Measurements from ENCODE around the gene DUSP14.

Gene DUSP14

GRCh38 chr17:37518826-37519225 is 29.1 kb downstream of the DUSP14 start:
- no peak for DNase-seq

GRCh38 chr17:37519251-37519985 is 29.7 kb downstream of the DUSP14 start:
- no peak for DNase-seq

- DNase-seq, result no peak
Measured at GRCh38 chr17:37520174-37520573, 30.5 kb downstream of the DUSP14 start.

- DNase-seq, result no peak
Measured at GRCh38 chr17:37521821-37522220, 32.1 kb downstream of the DUSP14 start.

- DNase-seq, result no peak
Measured at GRCh38 chr17:37523715-37524219, 34.1 kb downstream of the DUSP14 start.

- no peak for DNase-seq
Measured at GRCh38 chr17:37527249-37527851, 37.7 kb downstream of the DUSP14 start.

GRCh38 chr17:37530420-37530819 is 40.7 kb downstream of the DUSP14 start:
- DNase-seq, result no peak

- no peak for DNase-seq
Measured at GRCh38 chr17:37532756-37533155, 43.1 kb downstream of the DUSP14 start.

GRCh38 chr17:37535906-37536305 is 46.2 kb downstream of the DUSP14 start:
- no peak for DNase-seq

- DNase-seq, result no peak
Measured at GRCh38 chr17:37538981-37539659, 49.4 kb downstream of the DUSP14 start.

- DNase-seq, result no peak
Measured at GRCh38 chr17:37541880-37542660, 52.4 kb downstream of the DUSP14 start.

- DNase-seq, result no peak
Measured at GRCh38 chr17:37543637-37544052, 54.0 kb downstream of the DUSP14 start.

GRCh38 chr17:37545486-37545885 is 55.8 kb downstream of the DUSP14 start:
- DNase-seq, result no peak

GRCh38 chr17:37546302-37546701 is 56.6 kb downstream of the DUSP14 start:
- no peak for DNase-seq

- DNase-seq, result no peak
Measured at GRCh38 chr17:37547986-37548385, 58.3 kb downstream of the DUSP14 start.

GRCh38 chr17:37551788-37552187 is 62.1 kb downstream of the DUSP14 start:
- no peak for DNase-seq

GRCh38 chr17:37553401-37553966 is 63.8 kb downstream of the DUSP14 start:
- no peak for DNase-seq

GRCh38 chr17:37555386-37555785 is 65.7 kb downstream of the DUSP14 start:
- DNase-seq, result no peak

- no peak for DNase-seq
Measured at GRCh38 chr17:37557482-37557881, 67.8 kb downstream of the DUSP14 start.

- no peak for DNase-seq
Measured at GRCh38 chr17:37558299-37558698, 68.6 kb downstream of the DUSP14 start.

GRCh38 chr17:37562016-37562745 is 72.5 kb downstream of the DUSP14 start:
- no peak for DNase-seq

All from KG1 (cell line).